B cell (primary cell): ENCODE data around the gene TRAPPC3L.

ENCODE experiments used
- CTCF ChIP-seq: fragments of 200-600 bp; IDR thresholded peaks from one replicate; pipeline ENCODE4 v1.8.0; 2022; ENCODE audit warnings: antibody characterized with exemption, mild to moderate bottlenecking
- EZH2 ChIP-seq: IDR thresholded peaks from 2 replicates; pipeline ENCODE4 v1.6.1; 2012; ENCODE audit warnings: borderline replicate concordance, low read depth, mild to moderate bottlenecking, moderate library complexity, low read length; ENCODE audit not compliant: insufficient read depth, poor library complexity, severe bottlenecking

- TF ChIP-seq CTCF = no peak
- no peak for TF ChIP-seq EZH2
These were observed 37.0 kb downstream of the TRAPPC3L start for GRCh38 chr6:116508527-116508926.
